T-helper 2 cell (primary cell): ENCODE data around the gene GRP.
"Not testable (repeated sequence)": the region's sequence is repeated elsewhere in the genome, so short reads cannot be mapped to it uniquely, and the experiment has no call there.

Experiments used
- DNase-seq, 5 experiments: peaks; one replicate each; pipeline versions ENCODE4 v3.0.0 to v3.0.0-alpha.2; 2012 to 2022

GRP gene

GRCh38 chr18:59229701-59230443, 9.9 kb downstream of the GRP start:
- DNase-seq, result no peak

DNA sequence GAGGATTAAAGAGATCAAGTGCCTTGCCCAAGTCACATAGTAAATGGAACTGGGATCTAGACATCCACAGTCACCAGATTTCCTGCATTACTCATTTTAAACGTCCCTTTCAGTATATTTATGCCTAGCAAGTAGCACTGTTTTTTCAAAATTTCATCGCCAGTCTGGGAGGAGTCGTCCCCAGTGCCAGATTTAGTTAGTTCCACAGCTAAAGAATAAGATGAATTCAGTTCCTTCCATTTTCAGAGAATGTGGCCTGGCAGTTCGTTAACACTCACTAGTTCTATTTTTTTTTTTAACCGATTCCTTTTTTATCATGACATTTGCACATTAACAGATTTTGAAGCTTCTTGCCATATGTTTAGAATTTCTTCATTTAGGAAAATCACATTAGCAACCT, 11.2 kb downstream of the GRP start:
- DNase-seq, result no peak

DNA sequence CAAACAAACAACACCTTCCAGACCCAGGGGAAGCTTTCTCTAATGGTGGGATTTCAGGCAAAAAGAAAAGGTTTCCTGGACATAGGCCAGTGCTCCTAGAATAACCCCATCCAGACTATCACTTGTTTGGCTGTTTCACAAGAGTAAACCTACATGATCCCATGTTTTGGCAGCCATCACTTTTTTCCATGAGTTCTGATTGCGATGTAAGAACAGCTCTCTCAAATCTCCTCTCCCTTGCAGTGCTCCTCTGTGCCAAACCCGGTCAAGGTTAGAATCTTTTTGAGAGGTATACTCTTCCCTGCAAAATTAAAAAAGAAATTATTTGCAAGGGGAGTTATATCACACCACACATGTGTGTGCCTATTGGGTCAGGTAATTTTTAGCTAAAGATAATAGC, 11.9 kb downstream of the GRP start:
- DNase-seq, result no peak

GRCh38 chr18:59232309-59233016, 12.5 kb downstream of the GRP start:
- no peak for DNase-seq

- no peak for DNase-seq
Measured at GRCh38 chr18:59233017-59233410, 13.1 kb downstream of the GRP start.

GRCh38 chr18:59238385-59238784, 18.4 kb downstream of the GRP start:
- DNase-seq, result no peak

DNA sequence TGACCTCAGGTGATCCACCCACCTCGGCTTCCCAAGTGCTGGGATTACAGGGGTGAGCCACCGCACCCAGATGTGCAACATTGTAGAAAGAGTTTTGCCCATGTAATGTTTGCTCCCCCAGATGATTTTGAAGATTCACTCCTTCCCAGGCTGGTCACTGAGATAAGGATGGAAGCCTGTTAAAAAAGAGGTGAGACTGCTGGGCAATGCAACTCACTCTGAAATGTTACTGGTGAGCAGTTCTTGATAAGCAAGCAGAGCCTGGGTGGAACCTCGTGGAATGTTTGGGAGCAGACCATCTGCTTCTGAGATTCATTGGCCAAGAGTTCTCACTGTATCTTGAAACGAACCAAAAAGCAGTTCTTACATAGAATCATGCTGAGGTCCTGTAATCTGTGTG, 19.7 kb downstream of the GRP start:
- DNase-seq, result no peak

DNA sequence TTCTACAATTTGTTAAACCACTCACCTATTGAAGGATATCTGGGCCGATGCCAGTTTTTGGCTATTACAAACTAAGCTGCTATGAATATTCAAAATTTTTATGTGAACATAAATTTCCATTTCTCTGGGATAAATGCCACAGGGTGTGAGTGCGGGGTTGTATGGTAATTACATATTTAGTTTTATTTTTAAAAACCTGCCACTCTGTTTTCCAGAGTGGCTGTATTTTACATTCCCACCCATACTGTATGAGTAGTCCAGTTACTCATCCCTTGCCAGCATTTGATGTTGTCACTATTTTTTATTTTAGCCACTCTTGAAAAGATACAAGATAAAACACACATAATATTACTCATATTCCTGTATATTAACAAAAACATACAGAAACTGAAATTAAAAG, 22.9 kb downstream of the GRP start:
- no peak for DNase-seq

GRCh38 chr18:59246796-59247195, 26.8 kb downstream of the GRP start:
- DNase-seq, result no peak

- peak in 1 of 5 experiments; percentile 42 for DNase-seq
Measured at GRCh38 chr18:59249199-59249774, 29.3 kb downstream of the GRP start.

DNA sequence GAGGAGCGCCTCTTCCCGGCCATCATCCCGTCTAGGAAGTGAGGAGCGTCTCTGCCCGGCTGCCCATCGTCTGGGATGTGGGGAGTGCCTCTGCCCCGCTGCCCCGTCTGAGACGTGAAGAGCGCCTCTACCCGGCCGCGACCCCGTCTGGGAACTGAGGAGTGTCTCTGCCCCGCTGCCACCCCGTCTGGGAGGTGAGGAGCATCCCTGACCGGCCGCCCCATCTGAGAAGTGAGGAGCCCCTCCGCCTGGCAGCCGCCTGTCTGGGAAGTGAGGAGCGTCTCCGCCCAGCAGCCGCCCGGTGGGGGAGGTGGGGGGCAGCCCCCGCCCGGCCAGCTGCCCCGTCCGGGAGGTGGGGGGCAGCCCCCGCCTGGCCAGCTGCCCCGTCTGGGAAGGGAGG, 35.5 kb downstream of the GRP start:
- DNase-seq, result not testable (repeated sequence)

DNA sequence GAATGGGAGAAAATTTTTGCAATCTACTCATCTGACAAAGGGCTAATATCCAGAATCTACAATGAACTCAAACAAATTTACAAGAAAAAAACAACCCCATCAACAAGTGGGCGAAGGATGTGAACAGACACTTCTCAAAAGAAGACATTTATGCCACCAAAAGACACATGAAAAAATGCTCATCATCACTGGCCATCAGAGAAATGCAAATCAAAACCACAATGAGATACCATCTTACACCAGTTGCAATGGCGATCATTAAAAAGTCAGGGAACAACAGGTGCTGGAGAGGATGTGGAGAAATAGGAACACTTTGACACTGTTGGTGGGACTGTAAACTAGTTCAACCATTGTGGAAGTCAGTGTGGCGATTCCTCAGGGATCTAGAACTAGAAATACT, 41.9 kb downstream of the GRP start:
- DNase-seq, result not testable (repeated sequence)

GRCh38 chr18:59262243-59262642, 42.3 kb downstream of the GRP start:
- not testable (repeated sequence) for DNase-seq

DNA sequence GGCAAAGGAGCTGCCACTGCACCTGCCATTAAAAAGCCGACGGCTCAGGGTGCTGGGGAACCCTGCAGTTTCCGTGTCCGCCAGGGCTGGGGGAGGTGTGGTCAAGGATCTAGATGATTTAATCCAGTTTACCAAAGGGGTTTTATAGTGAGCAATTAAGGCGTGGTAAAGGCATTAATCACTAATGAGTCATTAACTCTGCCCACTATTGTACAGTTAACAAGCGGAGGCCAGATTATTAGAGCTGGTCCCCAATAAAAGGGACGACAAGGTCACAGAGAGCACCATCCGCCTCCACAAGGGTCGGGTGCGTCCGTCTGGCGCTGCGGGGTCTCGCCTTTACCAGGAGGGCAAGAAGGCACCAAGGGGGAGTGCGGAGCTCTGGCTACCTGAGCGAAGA, 43.7 kb downstream of the GRP start:
- no peak for DNase-seq

DNA sequence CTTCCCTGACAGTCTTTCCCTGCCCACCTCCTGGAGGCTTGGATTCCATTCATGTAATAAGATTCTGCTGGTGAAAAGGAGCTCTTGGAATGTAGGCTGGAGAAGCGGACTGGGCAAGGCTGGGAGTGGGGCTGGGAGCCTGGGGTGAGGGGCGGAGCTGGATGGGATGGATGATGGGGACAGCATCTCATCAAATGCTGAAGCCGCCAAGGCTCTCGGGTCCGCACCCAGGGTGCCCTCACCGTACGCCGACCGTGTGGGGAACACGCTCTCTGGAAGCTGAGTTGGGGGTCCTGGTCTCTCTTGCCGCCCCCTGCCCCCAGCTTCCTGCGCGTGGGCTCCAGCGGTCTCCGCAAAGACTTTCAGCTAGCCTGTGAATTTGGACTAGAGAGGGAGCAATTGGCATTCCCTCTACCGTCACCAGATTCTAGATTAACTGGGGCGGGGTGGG, 44.2 kb downstream of the GRP start:
- no peak for DNase-seq

- no peak for DNase-seq
Measured at GRCh38 chr18:59264651-59265245, 44.8 kb downstream of the GRP start.

GRCh38 chr18:59265246-59265973, 45.5 kb downstream of the GRP start:
- DNase-seq, result peak in 1 of 5 experiments; percentile 49

- no peak for DNase-seq
Measured at GRCh38 chr18:59265974-59266369, 46.0 kb downstream of the GRP start.

DNA sequence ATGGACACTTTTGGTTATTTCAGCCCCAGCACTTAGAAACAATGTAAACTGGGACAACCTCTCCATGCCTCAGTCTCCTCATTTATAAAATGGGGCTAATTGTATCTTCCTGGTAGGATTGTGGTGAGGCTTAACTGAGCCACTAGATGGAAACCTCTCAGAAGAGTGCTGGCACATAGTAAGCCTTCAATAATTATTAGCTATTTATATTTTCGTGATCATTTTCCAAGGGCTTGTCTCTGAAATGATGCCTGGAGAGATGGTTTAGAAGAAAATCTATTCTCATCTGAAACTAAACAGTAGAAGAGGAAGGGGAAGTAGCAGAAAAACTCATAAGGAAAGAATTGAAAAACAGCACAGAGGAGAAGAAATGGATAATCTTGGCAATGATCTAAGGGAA, 46.5 kb downstream of the GRP start:
- no peak for DNase-seq

GRCh38 chr18:59266886-59267502, 47.0 kb downstream of the GRP start:
- no peak for DNase-seq

GRCh38 chr18:59267503-59268126, 47.7 kb downstream of the GRP start:
- DNase-seq, result peak in 1 of 5 experiments; percentile 26
